Measurements from ENCODE around the gene TCF15.

The TCF15 gene

GRCh38 chr20:617934-618690 is 8.0 kb upstream of the TCF15 start:
- H3K27ac ChIP-seq = no peak overlapping the region
- TF ChIP-seq CTCF (conservative IDR thresholded peaks at IDR 0.05) = no peak

GRCh38 chr20:615514-615913 is 5.4 kb upstream of the TCF15 start:
- TF ChIP-seq CTCF (conservative IDR thresholded peaks at IDR 0.05) = no peak
- no peak overlapping the region for H3K27ac ChIP-seq

GRCh38 chr20:611843-612185 is 1.7 kb upstream of the TCF15 start:
- no peak overlapping the region for H3K27ac ChIP-seq
- no peak for TF ChIP-seq CTCF (conservative IDR thresholded peaks at IDR 0.05)

- no peak for TF ChIP-seq CTCF (conservative IDR thresholded peaks at IDR 0.05)
- no peak overlapping the region for H3K27ac ChIP-seq
Measured at GRCh38 chr20:611047-611842, 1.1 kb upstream of the TCF15 start.

- no peak for TF ChIP-seq CTCF (conservative IDR thresholded peaks at IDR 0.05)
- H3K27ac ChIP-seq = no peak overlapping the region
Measured at GRCh38 chr20:609371-609964, 641 bp downstream of the TCF15 start.

GRCh38 chr20:608970-609369 is 1.1 kb downstream of the TCF15 start:
- no peak overlapping the region for H3K27ac ChIP-seq
- TF ChIP-seq CTCF (conservative IDR thresholded peaks at IDR 0.05) = no peak

GRCh38 chr20:607476-607875 is 2.6 kb downstream of the TCF15 start:
- TF ChIP-seq CTCF (conservative IDR thresholded peaks at IDR 0.05) = no peak
- no peak overlapping the region for H3K27ac ChIP-seq
